ENCODE data around the gene OR51L1.
"Not testable (repeated sequence)": the region's sequence is repeated elsewhere in the genome, so short reads cannot be mapped to it uniquely, and the experiment has no call there.

OR51L1 gene, protein sequence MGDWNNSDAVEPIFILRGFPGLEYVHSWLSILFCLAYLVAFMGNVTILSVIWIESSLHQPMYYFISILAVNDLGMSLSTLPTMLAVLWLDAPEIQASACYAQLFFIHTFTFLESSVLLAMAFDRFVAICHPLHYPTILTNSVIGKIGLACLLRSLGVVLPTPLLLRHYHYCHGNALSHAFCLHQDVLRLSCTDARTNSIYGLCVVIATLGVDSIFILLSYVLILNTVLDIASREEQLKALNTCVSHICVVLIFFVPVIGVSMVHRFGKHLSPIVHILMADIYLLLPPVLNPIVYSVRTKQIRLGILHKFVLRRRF

GRCh38 chr11:4994551-4994950 is at the start of gene OR51L1:
Gene OR51L1 (plus strand): TSS chr11:4994851. CDS start chr11:4998983, 4,132 bp downstream.
- no peak within 1 kb of the TSS for H3K4me3 ChIP-seq (ENCODE audit: low read depth, low read length)
- TF ChIP-seq CTCF (IDR thresholded peaks at IDR 0.05; ENCODE audit: insufficient read depth, low read depth, low read length, missing control alignments) = no peak
- DNase-seq (ENCODE audit: low read depth) = no peak

GRCh38 chr11:4947505-4947904 is 47.1 kb upstream of the OR51L1 start, which contains the start of gene OR51A4:
Gene OR51A4 (minus strand): TSS chr11:4947605. CDS start chr11:4947100, 505 bp downstream.
- TF ChIP-seq CTCF (IDR thresholded peaks at IDR 0.05; ENCODE audit: insufficient read depth, low read depth, low read length, missing control alignments) = no peak
- no peak within 1 kb of the TSS for H3K4me3 ChIP-seq (ENCODE audit: low read depth, low read length)
- DNase-seq (ENCODE audit: low read depth) = no peak

- not testable (repeated sequence) for DNase-seq (ENCODE audit: low read depth); H3K4me3 ChIP-seq (ENCODE audit: low read depth, low read length)
Measured at GRCh38 chr11:4955613-4956012, 39.0 kb upstream of the OR51L1 start, which contains the start of gene OR51A2. Gene OR51A2 (minus strand): TSS chr11:4955713. CDS start chr11:4955713, 0 bp downstream.

GRCh38 chr11:4957396-4957795 is 37.3 kb upstream of the OR51L1 start:
- H3K4me3 ChIP-seq (ENCODE audit: low read depth, low read length) = no peak overlapping the region
- no peak for DNase-seq (ENCODE audit: low read depth)
- TF ChIP-seq CTCF (IDR thresholded peaks at IDR 0.05; ENCODE audit: insufficient read depth, low read depth, low read length, missing control alignments) = no peak

DNA sequence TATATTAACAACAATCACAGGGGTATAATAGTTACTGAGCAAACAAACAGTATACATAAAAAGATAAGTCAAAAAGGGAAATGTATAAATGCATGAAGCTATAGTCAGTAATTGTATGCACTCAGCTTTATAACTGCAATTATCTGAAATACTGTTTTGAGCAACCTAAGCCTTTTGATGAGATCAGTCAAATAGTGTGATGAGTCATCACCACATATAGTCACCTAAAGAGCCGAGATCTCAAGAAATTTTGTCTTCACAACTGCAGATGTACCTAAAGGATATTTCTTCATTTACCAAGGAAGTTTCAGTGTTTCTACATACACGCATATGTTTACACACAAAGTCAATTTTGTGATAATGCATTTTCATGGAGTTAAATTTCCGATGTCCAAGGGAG is 33.8 kb upstream of the OR51L1 start:
- no peak for TF ChIP-seq CTCF (IDR thresholded peaks at IDR 0.05; ENCODE audit: insufficient read depth, low read depth, low read length, missing control alignments)
- no peak for DNase-seq (ENCODE audit: low read depth)

DNA sequence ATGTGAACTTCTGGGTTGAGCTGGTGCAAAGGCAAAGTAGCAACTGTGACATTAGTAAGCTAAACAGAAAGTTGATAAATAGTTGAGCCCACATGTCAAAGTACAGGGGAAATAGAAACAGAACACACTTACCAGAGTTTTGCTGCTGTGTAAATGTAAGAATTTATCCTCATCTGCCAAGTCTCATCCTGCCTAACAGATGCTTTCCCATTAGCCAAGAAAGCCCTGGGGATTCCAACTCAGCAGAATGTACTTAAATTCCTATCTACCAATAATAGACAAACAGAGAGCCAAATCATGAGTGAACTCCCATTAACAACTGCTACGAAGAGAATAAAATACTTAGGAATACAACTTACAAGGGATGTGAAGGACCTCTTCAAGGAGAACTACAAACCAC is 31.8 kb upstream of the OR51L1 start:
- no peak for DNase-seq (ENCODE audit: low read depth)
- TF ChIP-seq CTCF (IDR thresholded peaks at IDR 0.05; ENCODE audit: insufficient read depth, low read depth, low read length, missing control alignments) = no peak
- H3K4me3 ChIP-seq (ENCODE audit: low read depth, low read length) = no peak overlapping the region

More for the DNA sequence above, 33.8 kb upstream of the OR51L1 start:
- no peak overlapping the region for H3K4me3 ChIP-seq (ENCODE audit: low read depth, low read length)

- TF ChIP-seq CTCF (IDR thresholded peaks at IDR 0.05; ENCODE audit: insufficient read depth, low read depth, low read length, missing control alignments) = no peak
- no peak overlapping the region for H3K4me3 ChIP-seq (ENCODE audit: low read depth, low read length)
- no peak for DNase-seq (ENCODE audit: low read depth)
Measured at GRCh38 chr11:4975436-4975835, 19.2 kb upstream of the OR51L1 start.
